CD14-positive monocyte (primary cell): ENCODE measurements around the gene RBFOX2. TPM values are rescaled to one million over a fixed set of nuclear protein-coding genes. Genes with fewer than 3 reads are reported as not detected.
A peak's percentile ranks its signal among the peaks of the same experiment; 100 is the strongest.

Source experiments
- DNase-seq, 3 donors: peaks; one replicate each; pipeline ENCODE4 v3.0.0-alpha.2; 2011 to 2022
- H2AFZ ChIP-seq: 2 replicates; pipeline ENCODE4 v1.6.0; 2012; ENCODE audit warnings: mild to moderate bottlenecking, low read depth, low read length, inconsistent platforms; ENCODE audit not compliant: insufficient read depth, poor library complexity, severe bottlenecking
- H3K27ac ChIP-seq, 2 donors: 1 replicate in 1 of 2; 2 replicates in 1 of 2; pipeline ENCODE4 v1.5.1; 2012 to 2013; ENCODE audit warnings: low read length in 2 of 2, control low read depth in 1 of 2, inconsistent platforms in 1 of 2, low read depth in 1 of 2, mild to moderate bottlenecking in 1 of 2
- H3K27me3 ChIP-seq, 2 donors: one replicate each; pipeline versions ENCODE4 v1.6.0 to v1.6.1; 2011 to 2013; ENCODE audit warnings: low read length in 2 of 2; ENCODE audit not compliant: control insufficient read depth in 2 of 2, insufficient read depth in 2 of 2
- H3K36me3 ChIP-seq, 2 donors: replicated peaks in 1 of 2; 1 replicate in 1 of 2; 2 replicates in 1 of 2; pipeline versions ENCODE4 v1.5.1 to v1.6.1; 2012 to 2013; ENCODE audit warnings: low read length in 2 of 2, control low read depth in 1 of 2, inconsistent platforms in 1 of 2, mild to moderate bottlenecking in 1 of 2; ENCODE audit not compliant: insufficient read depth in 2 of 2, control insufficient read depth in 1 of 2
- H3K4me1 ChIP-seq, 2 donors: 1 replicate in 1 of 2; 2 replicates in 1 of 2; pipeline versions ENCODE4 v1.5.1 to v1.6.1; 2012 to 2013; ENCODE audit warnings: low read length in 2 of 2, control low read depth in 1 of 2, inconsistent platforms in 1 of 2, mild to moderate bottlenecking in 1 of 2, moderate library complexity in 1 of 2; ENCODE audit not compliant: insufficient read depth in 2 of 2, control insufficient read depth in 1 of 2
- H3K4me2 ChIP-seq: replicated peaks from 2 replicates; pipeline ENCODE3; 2012; ENCODE audit warnings: low read length, moderate library complexity, mild to moderate bottlenecking; ENCODE audit not compliant: poor library complexity, severe bottlenecking; ENCODE audit errors: extremely low read depth
- H3K4me3 ChIP-seq, 3 experiments: fragments of 200-600 bp in 1 of 3; sonication (generic) in 1 of 3; replicated peaks in 1 of 3; 1 replicate in 2 of 3; 2 replicates in 1 of 3; pipeline ENCODE4 v1.5.1; 2011 to 2013; ENCODE audit warnings: low read length in 3 of 3, mild to moderate bottlenecking in 3 of 3, control low read depth in 2 of 3, low read depth in 2 of 3, inconsistent platforms in 1 of 3, moderate library complexity in 1 of 3
- H3K79me2 ChIP-seq: 2 replicates; pipeline ENCODE4 v1.6.0; 2012; ENCODE audit warnings: mild to moderate bottlenecking, control low read depth, inconsistent platforms, low read length, moderate library complexity; ENCODE audit not compliant: insufficient read depth
- H3K9ac ChIP-seq: 2 replicates; pipeline ENCODE4 v1.6.0; 2017; ENCODE audit warnings: low read length, mild to moderate bottlenecking; ENCODE audit not compliant: insufficient read depth, poor library complexity, severe bottlenecking
- H3K9me3 ChIP-seq, 2 donors: replicated peaks in 1 of 2; 1 replicate in 1 of 2; 2 replicates in 1 of 2; pipeline versions ENCODE4 v1.5.1 to v1.6.1; 2012 to 2013; ENCODE audit warnings: low read length in 2 of 2, control low read depth in 1 of 2; ENCODE audit not compliant: control insufficient read depth in 1 of 2, insufficient read depth in 1 of 2
- H4K20me1 ChIP-seq: 2 replicates; pipeline ENCODE4 v1.6.0; 2012; ENCODE audit warnings: mild to moderate bottlenecking, low read length, control low read depth, moderate library complexity; ENCODE audit not compliant: insufficient read depth
- H3K27ac Mint-ChIP-seq, 7 donors: one replicate each; pipeline ENCODE4 v1.8.0; 2020; ENCODE audit warnings: mild to moderate bottlenecking in 7 of 7, mixed read lengths in 7 of 7, moderate library complexity in 6 of 7, inconsistent platforms in 2 of 7
- H3K27me3 Mint-ChIP-seq, 3 donors: one replicate each; pipeline ENCODE4 v1.8.0; 2021 to 2022; ENCODE audit warnings: low read depth in 3 of 3, mild to moderate bottlenecking in 3 of 3, mixed read lengths in 3 of 3, moderate library complexity in 3 of 3, inconsistent platforms in 1 of 3
- H3K36me3 Mint-ChIP-seq, 2 donors: one replicate each; pipeline ENCODE4 v1.8.0; 2020; ENCODE audit warnings: mixed read lengths in 2 of 2, inconsistent platforms in 1 of 2, mild to moderate bottlenecking in 1 of 2
- H3K4me1 Mint-ChIP-seq: one replicate; pipeline ENCODE4 v1.8.0; 2020; ENCODE audit warnings: mild to moderate bottlenecking, mixed read lengths
- H3K4me3 Mint-ChIP-seq, 2 donors: one replicate each; pipeline ENCODE4 v1.8.0; 2020; ENCODE audit warnings: mild to moderate bottlenecking in 2 of 2, mixed read lengths in 2 of 2, moderate library complexity in 1 of 2
- H3K9me3 Mint-ChIP-seq, 7 donors: one replicate each; pipeline ENCODE4 v1.8.0; 2020 to 2022; ENCODE audit warnings: mixed read lengths in 7 of 7, mild to moderate bottlenecking in 6 of 7, moderate library complexity in 6 of 7, inconsistent platforms in 2 of 7
- WGBS: methylation state at CpG from one replicate; pipeline ENCODE4 v1.1.5; 2013; ENCODE audit warnings: missing lambda C conversion rate; ENCODE audit not compliant: insufficient coverage; 5-methylcytosine and 5-hydroxymethylcytosine counted together
- intact Hi-C, 2 donors: fragments of 100-400 bp; cut with micrococcal nuclease; formaldehyde crosslinking; loops; one replicate each; pipeline versions ENCODE4 v1.15.0 to v1.15.1; 2023
- polyA plus RNA-seq, 3 donors: library from polyadenylated mRNA; depleted of rRNA in 1 of 3; unstranded in 2 of 3; stranded (reverse) in 1 of 3; fragments of 300-500 nt in 2 of 3; fragments of >200 nt in 1 of 3; fragmentation: Illumina TruSeq in 2 of 3; gene quantifications; 1 replicate in 2 of 3; 2 replicates in 1 of 3; pipeline ENCODE4 v1.2.3, GENCODE V29; 2012 to 2021
- TF ChIP-seq, protein P1 (sequence below): fragments of 200-600 bp; IDR thresholded peaks from one replicate; pipeline ENCODE4 v1.8.0; 2022; ENCODE audit warnings: antibody characterized with exemption, mild to moderate bottlenecking

Gene RBFOX2
- polyA plus RNA-seq, 3 donors, result not detected

DNA sequence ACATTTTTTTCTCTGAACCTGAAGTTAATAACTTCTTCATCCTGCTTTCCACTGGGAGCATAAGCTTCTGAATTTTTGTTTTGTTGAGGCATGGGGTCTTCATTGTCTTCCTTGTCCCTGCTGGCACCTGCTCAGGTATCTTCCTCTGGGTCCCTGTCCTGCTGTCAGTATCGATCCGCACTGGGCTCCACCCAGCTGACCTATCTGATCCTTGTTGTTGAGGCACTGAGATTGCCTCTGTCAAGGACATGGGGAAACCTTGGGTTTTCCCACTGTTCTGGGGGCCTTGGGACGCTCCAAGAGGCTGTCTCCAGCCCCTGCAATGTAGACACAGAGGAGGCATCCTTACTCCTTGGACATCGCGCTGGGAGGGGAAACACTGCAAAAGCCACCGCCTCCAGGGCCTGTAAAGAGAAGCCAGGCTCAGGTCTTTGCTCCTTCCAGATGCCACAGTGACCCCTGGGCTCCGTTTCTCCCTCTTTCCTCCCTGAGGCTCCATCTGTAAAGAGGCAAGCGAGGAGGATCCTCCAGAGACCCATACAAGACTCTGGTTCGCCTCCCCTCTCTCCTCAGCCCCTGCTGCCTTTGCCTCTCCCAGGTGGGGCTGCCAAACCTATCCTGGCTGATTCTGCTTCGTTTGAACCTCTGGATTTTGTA lies 8.6 kb upstream of the RBFOX2 start:
- Histone ChIP-seq H2AFZ (no peak overlapping the region), H3K9ac (no peak overlapping the region)
- peak overlapping the region in 1 of 2 donors; percentile 1 for H3K4me3 Mint-ChIP-seq

DNA sequence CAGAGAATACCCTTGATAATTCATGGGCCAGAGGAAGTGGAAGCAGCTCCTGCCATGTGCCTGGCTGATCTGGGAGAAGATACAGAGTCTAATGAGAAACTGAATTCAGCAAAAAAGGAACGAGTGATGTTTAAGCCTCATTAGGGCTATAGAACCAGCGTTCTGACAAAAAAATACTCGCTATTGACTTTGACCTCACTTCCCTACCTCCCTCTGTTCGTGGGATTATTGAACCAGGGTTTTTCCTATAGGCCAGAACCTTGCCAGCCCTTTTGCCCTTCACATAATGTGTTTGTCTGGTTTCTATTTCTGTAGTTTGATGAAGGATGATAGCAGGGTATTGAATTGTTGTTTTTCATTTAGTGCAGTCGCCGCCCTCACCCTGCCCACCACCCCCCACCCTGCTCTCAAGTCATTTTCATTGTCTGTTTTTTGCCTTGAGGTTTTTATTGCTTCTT lies 7.6 kb upstream of the RBFOX2 start:
- TF ChIP-seq, protein P1, sequence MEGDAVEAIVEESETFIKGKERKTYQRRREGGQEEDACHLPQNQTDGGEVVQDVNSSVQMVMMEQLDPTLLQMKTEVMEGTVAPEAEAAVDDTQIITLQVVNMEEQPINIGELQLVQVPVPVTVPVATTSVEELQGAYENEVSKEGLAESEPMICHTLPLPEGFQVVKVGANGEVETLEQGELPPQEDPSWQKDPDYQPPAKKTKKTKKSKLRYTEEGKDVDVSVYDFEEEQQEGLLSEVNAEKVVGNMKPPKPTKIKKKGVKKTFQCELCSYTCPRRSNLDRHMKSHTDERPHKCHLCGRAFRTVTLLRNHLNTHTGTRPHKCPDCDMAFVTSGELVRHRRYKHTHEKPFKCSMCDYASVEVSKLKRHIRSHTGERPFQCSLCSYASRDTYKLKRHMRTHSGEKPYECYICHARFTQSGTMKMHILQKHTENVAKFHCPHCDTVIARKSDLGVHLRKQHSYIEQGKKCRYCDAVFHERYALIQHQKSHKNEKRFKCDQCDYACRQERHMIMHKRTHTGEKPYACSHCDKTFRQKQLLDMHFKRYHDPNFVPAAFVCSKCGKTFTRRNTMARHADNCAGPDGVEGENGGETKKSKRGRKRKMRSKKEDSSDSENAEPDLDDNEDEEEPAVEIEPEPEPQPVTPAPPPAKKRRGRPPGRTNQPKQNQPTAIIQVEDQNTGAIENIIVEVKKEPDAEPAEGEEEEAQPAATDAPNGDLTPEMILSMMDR, result no peak
- H4K20me1 ChIP-seq, result no peaks in the 10 kb centered on the region
- peaks cover 4 to 8% of the 10 kb centered on the region in 2 donors for H3K9me3 ChIP-seq
- H3K4me3 ChIP-seq, result no peak overlapping the region
- peaks cover 4 to 17% of the 10 kb centered on the region in 2 donors for H3K27me3 ChIP-seq
- intact Hi-C loops, result no loop called here
- H3K4me2 ChIP-seq, result no peak overlapping the region
- H3K27me3 Mint-ChIP-seq, result peaks cover 9 to 23% (median 11%) of the 10 kb centered on the region in 3 donors
- H3K79me2 ChIP-seq, result no peaks in the 10 kb centered on the region
- H3K27ac Mint-ChIP-seq, result no peak overlapping the region
- no peak overlapping the region for H3K27ac ChIP-seq
- no peaks in the 10 kb centered on the region for H3K36me3 ChIP-seq
- no peaks in the 10 kb centered on the region for H3K4me1 ChIP-seq
- no peaks in the 10 kb centered on the region for H3K36me3 Mint-ChIP-seq
- no peak overlapping the region for H2AFZ ChIP-seq
- no peaks in the 10 kb centered on the region for H3K4me1 Mint-ChIP-seq
- WGBS, result no CpG with 5 or more reads among the region's 6 CpGs
- H3K4me3 Mint-ChIP-seq, result no peak overlapping the region
- no peak for DNase-seq
- H3K9ac ChIP-seq, result no peak overlapping the region
- H3K9me3 Mint-ChIP-seq, result peaks cover 7 to 24% (median 13%) of the 10 kb centered on the region in 7 donors

More for the DNA sequence above, 8.6 kb upstream of the RBFOX2 start:
- peaks cover 4 to 8% of the 10 kb centered on the region in 2 donors for H3K9me3 ChIP-seq
- no peak overlapping the region for H3K4me2 ChIP-seq
- no peaks in the 10 kb centered on the region for H3K36me3 ChIP-seq
- no peaks in the 10 kb centered on the region for H3K4me1 Mint-ChIP-seq
- peak overlapping the region in 1 of 7 donors; percentile 5 for H3K27ac Mint-ChIP-seq
- no peaks in the 10 kb centered on the region for H3K36me3 Mint-ChIP-seq
- H3K79me2 ChIP-seq, result no peaks in the 10 kb centered on the region
- H4K20me1 ChIP-seq, result no peaks in the 10 kb centered on the region
- H3K27me3 ChIP-seq, result peaks cover 4 to 17% of the 10 kb centered on the region in 2 donors
- H3K4me3 ChIP-seq, result no peak overlapping the region
- no peak overlapping the region for H3K27ac ChIP-seq
- TF ChIP-seq, protein P1, result no peak
- WGBS, result 98% methylated on average over 8 of the region's 10 CpGs
- no peaks in the 10 kb centered on the region for H3K4me1 ChIP-seq
- peaks cover 7 to 24% (median 14%) of the 10 kb centered on the region in 7 donors for H3K9me3 Mint-ChIP-seq
- H3K27me3 Mint-ChIP-seq, result peaks cover 6 to 21% (median 13%) of the 10 kb centered on the region in 3 donors
- intact Hi-C loops, result no loop called here
- no peak for DNase-seq
